Glutamatergic neuron (in vitro differentiated cells): Measurements from ENCODE around the gene STARD10. TPM values are rescaled to one million over a fixed set of nuclear protein-coding genes. Genes with fewer than 3 reads are reported as not detected.

ENCODE experiments used
- DNase-seq: peaks from one replicate; pipeline ENCODE4 v3.0.0; 2022
- H3K27ac Mint-ChIP-seq: one replicate; pipeline ENCODE4 v1.8.0; 2020; ENCODE audit warnings: mild to moderate bottlenecking, mixed read lengths, inconsistent platforms; ENCODE audit not compliant: unreplicated experiment
- H3K27me3 Mint-ChIP-seq: one replicate; pipeline ENCODE4 v1.8.0; 2020; ENCODE audit warnings: mild to moderate bottlenecking, moderate library complexity, mixed read lengths, inconsistent platforms; ENCODE audit not compliant: unreplicated experiment
- H3K36me3 Mint-ChIP-seq: one replicate; pipeline ENCODE4 v1.8.0; 2020; ENCODE audit warnings: mild to moderate bottlenecking, mixed read lengths, inconsistent platforms; ENCODE audit not compliant: unreplicated experiment
- H3K4me1 Mint-ChIP-seq: one replicate; pipeline ENCODE4 v1.8.0; 2020; ENCODE audit warnings: mild to moderate bottlenecking, low read depth, mixed read lengths, inconsistent platforms; ENCODE audit not compliant: unreplicated experiment
- H3K4me3 Mint-ChIP-seq: one replicate; pipeline ENCODE4 v1.8.0; 2020; ENCODE audit warnings: mild to moderate bottlenecking, mixed read lengths, inconsistent platforms; ENCODE audit not compliant: unreplicated experiment
- H3K9me3 Mint-ChIP-seq: one replicate; pipeline ENCODE4 v1.8.0; 2020; ENCODE audit warnings: mild to moderate bottlenecking, moderate library complexity, mixed read lengths, inconsistent platforms; ENCODE audit not compliant: unreplicated experiment
- CTCF ChIP-seq: fragments of 200-600 bp; sonication (generic); IDR thresholded peaks from one replicate; pipeline ENCODE4 v1.5.0; 2021; ENCODE audit not compliant: partially characterized antibody, unreplicated experiment
- total RNA-seq: library from RNA; stranded (reverse); fragmentation: NEBNext Ultra II Directional; extraction: Animal tissue kit (Norgen Biotek cat#: 25700); gene quantifications from one replicate; pipeline ENCODE4 v1.2.1, GENCODE V29; 2021; ENCODE audit not compliant: unreplicated experiment

Gene STARD10
- total RNA-seq, 1 donor from 2014 or later = 13.5 TPM

- Mint-ChIP-seq H3K9me3 (peaks cover under 1% of the 10 kb centered on the region), H3K27ac (no peak overlapping the region), H3K4me1 (no peaks in the 10 kb centered on the region), H3K27me3 (peaks cover 4% of the 10 kb centered on the region), H3K36me3 (peaks cover 5% of the 10 kb centered on the region), H3K4me3 (no peak overlapping the region)
- no peak for TF ChIP-seq CTCF
- DNase-seq = no peak
Measured at GRCh38 chr11:72730737-72731136, 63.1 kb downstream of the STARD10 start.

GRCh38 chr11:72730243-72730642, 63.6 kb downstream of the STARD10 start:
- Mint-ChIP-seq H3K9me3 (peaks cover 4% of the 10 kb centered on the region), H3K4me1 (no peaks in the 10 kb centered on the region), H3K27ac (no peak overlapping the region), H3K4me3 (no peak overlapping the region), H3K27me3 (peaks cover 4% of the 10 kb centered on the region), H3K36me3 (peaks cover 5% of the 10 kb centered on the region)
- no peak for TF ChIP-seq CTCF
- no peak for DNase-seq

- Mint-ChIP-seq H3K4me3 (no peak overlapping the region), H3K27ac (no peak overlapping the region), H3K4me1 (no peaks in the 10 kb centered on the region), H3K9me3 (peaks cover 4% of the 10 kb centered on the region), H3K27me3 (peaks cover 3% of the 10 kb centered on the region), H3K36me3 (peaks cover 5% of the 10 kb centered on the region)
- DNase-seq = no peak
- no peak for TF ChIP-seq CTCF
Measured at GRCh38 chr11:72727521-72727920, 66.3 kb downstream of the STARD10 start.

GRCh38 chr11:72726266-72727220, 67.3 kb downstream of the STARD10 start:
- Mint-ChIP-seq H3K4me3 (no peak overlapping the region), H3K27ac (no peak overlapping the region), H3K4me1 (peaks cover 2% of the 10 kb centered on the region), H3K27me3 (peaks cover 4% of the 10 kb centered on the region), H3K36me3 (peaks cover 5% of the 10 kb centered on the region), H3K9me3 (peaks cover 4% of the 10 kb centered on the region)
- DNase-seq = no peak
- no peak for TF ChIP-seq CTCF

- Mint-ChIP-seq H3K4me3 (no peak overlapping the region), H3K36me3 (peaks cover 2% of the 10 kb centered on the region), H3K27ac (no peak overlapping the region), H3K4me1 (peaks cover 2% of the 10 kb centered on the region), H3K27me3 (peaks cover 5% of the 10 kb centered on the region), H3K9me3 (peaks cover 4% of the 10 kb centered on the region)
- DNase-seq = no peak
- TF ChIP-seq CTCF = no peak
Measured at GRCh38 chr11:72725724-72726028, 68.2 kb downstream of the STARD10 start.
